Neural crest cell (in vitro differentiated cells): ENCODE measurements around the gene GMDS. TPM values are rescaled to one million over a fixed set of nuclear protein-coding genes. Genes with fewer than 3 reads are reported as not detected.

Experiments
- DNase-seq: peaks from one replicate; pipeline ENCODE4 v3.0.0; 2021; ENCODE audit warnings: low read depth, mixed read lengths, low spot score
- H3K27ac Mint-ChIP-seq: one replicate; pipeline ENCODE4 v1.8.0; 2021; ENCODE audit warnings: mild to moderate bottlenecking, mixed read lengths; ENCODE audit not compliant: unreplicated experiment
- H3K27me3 Mint-ChIP-seq: 2 replicates; pipeline ENCODE4 v1.8.0; 2021; ENCODE audit warnings: low read depth, mild to moderate bottlenecking, mixed read lengths
- H3K36me3 Mint-ChIP-seq: 2 replicates; pipeline ENCODE4 v1.8.0; 2021; ENCODE audit warnings: low read depth, mild to moderate bottlenecking, mixed read lengths
- H3K4me1 Mint-ChIP-seq: 2 replicates; pipeline ENCODE4 v1.8.0; 2021; ENCODE audit warnings: mixed read lengths
- H3K4me3 Mint-ChIP-seq: one replicate; pipeline ENCODE4 v1.8.0; 2021; ENCODE audit warnings: mild to moderate bottlenecking, mixed read lengths
- H3K9me3 Mint-ChIP-seq: 2 replicates; pipeline ENCODE4 v1.8.0; 2021; ENCODE audit warnings: mixed read lengths
- total RNA-seq: library from RNA; stranded (reverse); gene quantifications from 2 replicates; pipeline ENCODE4 v1.2.1, GENCODE V29; 2021
- TF ChIP-seq, protein P1 (sequence below): fragments of 200-600 bp; sonication (generic); conservative IDR thresholded peaks from 2 replicates; pipeline ENCODE4 v1.5.0; 2021; ENCODE audit warnings: antibody characterized with exemption, mild to moderate bottlenecking

The GMDS gene
- total RNA-seq, 1 donor from 2014 or later, result 16.1 TPM

- TF ChIP-seq, protein P1, sequence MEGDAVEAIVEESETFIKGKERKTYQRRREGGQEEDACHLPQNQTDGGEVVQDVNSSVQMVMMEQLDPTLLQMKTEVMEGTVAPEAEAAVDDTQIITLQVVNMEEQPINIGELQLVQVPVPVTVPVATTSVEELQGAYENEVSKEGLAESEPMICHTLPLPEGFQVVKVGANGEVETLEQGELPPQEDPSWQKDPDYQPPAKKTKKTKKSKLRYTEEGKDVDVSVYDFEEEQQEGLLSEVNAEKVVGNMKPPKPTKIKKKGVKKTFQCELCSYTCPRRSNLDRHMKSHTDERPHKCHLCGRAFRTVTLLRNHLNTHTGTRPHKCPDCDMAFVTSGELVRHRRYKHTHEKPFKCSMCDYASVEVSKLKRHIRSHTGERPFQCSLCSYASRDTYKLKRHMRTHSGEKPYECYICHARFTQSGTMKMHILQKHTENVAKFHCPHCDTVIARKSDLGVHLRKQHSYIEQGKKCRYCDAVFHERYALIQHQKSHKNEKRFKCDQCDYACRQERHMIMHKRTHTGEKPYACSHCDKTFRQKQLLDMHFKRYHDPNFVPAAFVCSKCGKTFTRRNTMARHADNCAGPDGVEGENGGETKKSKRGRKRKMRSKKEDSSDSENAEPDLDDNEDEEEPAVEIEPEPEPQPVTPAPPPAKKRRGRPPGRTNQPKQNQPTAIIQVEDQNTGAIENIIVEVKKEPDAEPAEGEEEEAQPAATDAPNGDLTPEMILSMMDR, result no peak
- no peak for DNase-seq
- peaks cover 19% of the 10 kb centered on the region for H3K4me1 Mint-ChIP-seq
- no peak overlapping the region for H3K27ac Mint-ChIP-seq
- H3K36me3 Mint-ChIP-seq, result no peaks in the 10 kb centered on the region
- peaks cover 30% of the 10 kb centered on the region for H3K27me3 Mint-ChIP-seq
- H3K9me3 Mint-ChIP-seq, result no peaks in the 10 kb centered on the region
- no peak overlapping the region for H3K4me3 Mint-ChIP-seq
Measured at GRCh38 chr6:1593286-1593957, 652.0 kb downstream of the GMDS start.

DNA sequence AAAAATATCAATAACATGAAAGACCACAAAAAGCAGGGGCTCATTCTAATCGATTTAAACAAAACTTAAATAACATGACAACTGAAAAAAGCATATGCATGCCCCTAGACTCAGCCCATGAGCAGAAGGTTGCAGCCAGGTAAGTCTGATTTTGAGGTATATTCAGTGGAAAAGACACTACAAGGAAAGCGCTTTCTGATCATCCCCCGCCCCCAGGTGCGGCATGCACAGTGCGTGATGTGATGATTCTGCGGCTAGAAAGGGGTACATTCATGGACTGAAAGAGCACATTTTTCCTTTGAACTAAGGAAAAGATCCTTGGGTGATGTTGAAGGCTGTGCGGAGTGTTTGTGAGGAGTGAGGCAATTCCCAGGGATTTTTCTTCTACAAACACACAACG lies 652.6 kb downstream of the GMDS start:
- Mint-ChIP-seq H3K9me3 (no peaks in the 10 kb centered on the region), H3K27me3 (peaks cover 26% of the 10 kb centered on the region), H3K4me1 (peaks cover 19% of the 10 kb centered on the region)

DNA sequence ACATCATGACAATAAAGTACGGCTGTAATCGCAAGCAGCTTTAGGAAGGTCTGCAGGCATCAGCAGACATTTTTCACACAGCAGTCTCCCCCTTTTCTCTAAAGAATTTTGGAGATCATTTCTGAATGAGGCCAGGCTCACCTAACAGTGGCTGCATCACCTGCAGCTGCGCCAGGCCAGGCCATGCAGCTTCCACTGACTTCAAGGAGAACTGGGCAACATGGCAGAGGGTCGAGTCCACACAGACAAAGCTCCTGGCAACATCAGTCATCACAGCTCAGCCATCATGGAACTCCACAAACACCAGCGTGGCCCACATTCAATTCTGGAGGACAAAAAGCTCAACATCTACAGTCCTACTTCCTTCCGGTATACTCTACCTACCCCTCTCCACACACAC lies 653.5 kb downstream of the GMDS start:
- no peaks in the 10 kb centered on the region for H3K9me3 Mint-ChIP-seq
- H3K27me3 Mint-ChIP-seq, result peaks cover 25% of the 10 kb centered on the region
- H3K36me3 Mint-ChIP-seq, result no peaks in the 10 kb centered on the region
- TF ChIP-seq, protein P1, result no peak
- DNase-seq, result no peak
- no peak overlapping the region for H3K4me3 Mint-ChIP-seq
- H3K4me1 Mint-ChIP-seq, result peaks cover 10% of the 10 kb centered on the region
- H3K27ac Mint-ChIP-seq, result no peak overlapping the region

More for the DNA sequence above, 652.6 kb downstream of the GMDS start:
- TF ChIP-seq, protein P1, result no peak
- Mint-ChIP-seq H3K27ac (no peak overlapping the region), H3K4me3 (no peak overlapping the region), H3K36me3 (no peaks in the 10 kb centered on the region)
- DNase-seq, result no peak

GRCh38 chr6:1591243-1591642 lies 654.2 kb downstream of the GMDS start:
- TF ChIP-seq, protein P1, result no peak
- H3K36me3 Mint-ChIP-seq, result no peaks in the 10 kb centered on the region
- no peak overlapping the region for H3K4me3 Mint-ChIP-seq
- H3K27ac Mint-ChIP-seq, result no peak overlapping the region
- no peaks in the 10 kb centered on the region for H3K9me3 Mint-ChIP-seq
- H3K27me3 Mint-ChIP-seq, result peaks cover 22% of the 10 kb centered on the region
- DNase-seq, result no peak
- H3K4me1 Mint-ChIP-seq, result peaks cover 3% of the 10 kb centered on the region

DNA sequence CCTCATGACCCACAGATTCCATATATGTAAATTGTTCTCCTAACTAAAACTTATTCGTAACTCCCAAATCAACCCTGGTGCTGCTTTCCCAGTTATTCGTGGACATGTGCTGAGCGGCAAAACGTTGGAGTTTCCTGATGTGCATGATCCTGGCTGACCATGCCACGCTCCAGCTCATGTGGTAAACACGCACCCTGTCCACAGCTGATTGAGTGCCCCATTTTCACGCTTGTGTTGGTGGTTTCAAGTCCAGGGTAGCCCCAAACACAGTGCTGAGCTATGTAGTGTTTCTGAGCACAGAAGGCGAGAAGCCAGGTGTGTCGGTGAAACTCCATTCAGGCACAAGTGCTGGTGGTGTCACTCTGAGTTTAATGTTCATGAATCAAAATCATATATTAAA lies 654.8 kb downstream of the GMDS start:
- Mint-ChIP-seq H3K27me3 (peaks cover 17% of the 10 kb centered on the region), H3K36me3 (no peaks in the 10 kb centered on the region), H3K9me3 (no peaks in the 10 kb centered on the region), H3K4me1 (no peaks in the 10 kb centered on the region), H3K4me3 (no peak overlapping the region), H3K27ac (no peak overlapping the region)
- DNase-seq, result no peak
- TF ChIP-seq, protein P1, result no peak
